Transverse colon (tissue), 4 donors: ENCODE data around the gene GCDH.

ENCODE experiments used
- EP300 ChIP-seq: sonication (generic); formaldehyde crosslinking; IDR thresholded peaks from one replicate; pipeline ENCODE4 v1.6.1; 2017; ENCODE audit warnings: antibody characterized with exemption, low read depth
- POLR2A ChIP-seq: fragments of 450-650 bp; IDR thresholded peaks from one replicate; pipeline ENCODE4 v1.6.1; 2016; ENCODE audit warnings: antibody characterized with exemption, mild to moderate bottlenecking, moderate library complexity
- POLR2AphosphoS5 ChIP-seq, 3 donors: sonication (generic); formaldehyde crosslinking; IDR thresholded peaks; one replicate each; pipeline ENCODE4 v1.6.1; 2016; ENCODE audit warnings: antibody characterized with exemption in 3 of 3
- TF ChIP-seq, protein P1 (sequence below), 5 experiments: fragments of 200-600 bp in 3 of 5; fragments of 450-650 bp in 2 of 5; sonication (generic) in 3 of 5; IDR thresholded peaks; 1 replicate in 2 of 5; 2 replicates in 3 of 5; pipeline ENCODE4 v1.5.1; 2016 to 2017; ENCODE audit warnings: antibody characterized with exemption in 5 of 5, inconsistent platforms in 3 of 5, mild to moderate bottlenecking in 2 of 5, moderate library complexity in 1 of 5

GRCh38 chr19:12948612-12949362, 57.8 kb downstream of the GCDH start:
- TF ChIP-seq, protein P1, sequence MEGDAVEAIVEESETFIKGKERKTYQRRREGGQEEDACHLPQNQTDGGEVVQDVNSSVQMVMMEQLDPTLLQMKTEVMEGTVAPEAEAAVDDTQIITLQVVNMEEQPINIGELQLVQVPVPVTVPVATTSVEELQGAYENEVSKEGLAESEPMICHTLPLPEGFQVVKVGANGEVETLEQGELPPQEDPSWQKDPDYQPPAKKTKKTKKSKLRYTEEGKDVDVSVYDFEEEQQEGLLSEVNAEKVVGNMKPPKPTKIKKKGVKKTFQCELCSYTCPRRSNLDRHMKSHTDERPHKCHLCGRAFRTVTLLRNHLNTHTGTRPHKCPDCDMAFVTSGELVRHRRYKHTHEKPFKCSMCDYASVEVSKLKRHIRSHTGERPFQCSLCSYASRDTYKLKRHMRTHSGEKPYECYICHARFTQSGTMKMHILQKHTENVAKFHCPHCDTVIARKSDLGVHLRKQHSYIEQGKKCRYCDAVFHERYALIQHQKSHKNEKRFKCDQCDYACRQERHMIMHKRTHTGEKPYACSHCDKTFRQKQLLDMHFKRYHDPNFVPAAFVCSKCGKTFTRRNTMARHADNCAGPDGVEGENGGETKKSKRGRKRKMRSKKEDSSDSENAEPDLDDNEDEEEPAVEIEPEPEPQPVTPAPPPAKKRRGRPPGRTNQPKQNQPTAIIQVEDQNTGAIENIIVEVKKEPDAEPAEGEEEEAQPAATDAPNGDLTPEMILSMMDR (IDR thresholded peaks at IDR 0.05), result no peak
- TF ChIP-seq EP300 (no peak), POLR2A (no peak), POLR2AphosphoS5 (IDR thresholded peaks at IDR 0.05) (no peak)
